ENCODE results near the gene KAT5.
A peak's percentile ranks its signal among the peaks of the same experiment; 100 is the strongest.

Gene KAT5

DNA sequence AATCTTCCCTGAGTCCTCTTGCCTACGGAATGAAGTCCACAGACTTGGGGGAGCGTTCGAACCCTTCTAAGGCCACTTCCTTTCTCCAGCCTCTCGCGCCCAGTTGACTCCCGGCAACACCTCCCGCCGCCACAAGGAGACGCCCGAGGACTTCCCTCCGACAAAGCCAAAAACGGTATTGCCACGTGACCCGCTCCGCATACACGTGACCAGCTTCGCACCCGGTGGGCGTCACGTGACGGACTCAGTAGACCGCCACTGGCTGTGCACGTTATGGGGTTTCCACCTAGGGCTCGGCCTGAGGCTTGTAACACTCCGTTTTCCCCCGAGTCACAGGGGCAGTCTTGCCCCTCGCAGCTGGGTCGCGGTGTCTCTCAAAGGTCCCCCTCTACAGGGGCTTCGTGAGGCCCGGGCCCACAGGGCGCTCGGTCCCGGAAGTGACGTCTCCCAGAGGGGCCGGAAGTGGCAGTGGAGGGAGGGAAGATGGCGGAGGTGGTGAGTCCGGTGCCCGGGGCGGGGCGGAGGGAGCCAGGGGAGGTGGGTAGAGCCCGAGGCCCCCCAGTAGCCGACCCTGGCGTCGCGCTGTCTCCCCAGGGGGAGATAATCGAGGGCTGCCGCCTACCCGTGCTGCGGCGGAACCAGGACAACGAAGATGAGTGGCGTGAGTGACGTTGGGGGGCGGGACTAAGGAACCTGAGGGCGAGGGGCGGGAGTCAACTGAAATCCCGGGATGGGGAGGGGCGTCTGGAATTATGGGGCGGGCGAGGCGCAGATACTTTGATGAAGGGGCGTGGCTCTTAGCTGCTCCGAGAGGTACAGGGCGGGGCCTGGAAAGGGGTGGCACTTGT, at the start of gene KAT5:
Gene KAT5 (plus strand): TSS at position 468 of the 848 bp plus-strand sequence. CDS start 16 bp downstream, at position 484.
- peak; percentile 97 for DNase-seq
- H3K4me1 Mint-ChIP-seq: peaks cover 23% of the 10 kb centered on the region
- H3K27ac Mint-ChIP-seq: peak within 1 kb of the TSS; percentile 99
- peaks cover 9% of the 10 kb centered on the region for H3K27me3 Mint-ChIP-seq (ENCODE audit: low read depth, poor library complexity)
- H3K4me3 Mint-ChIP-seq: peak within 1 kb of the TSS; percentile 89
- peaks cover 35% of the 10 kb centered on the region for H3K36me3 Mint-ChIP-seq (ENCODE audit: low read depth)
- peaks cover 17% of the 10 kb centered on the region for H3K9me3 Mint-ChIP-seq
- TF ChIP-seq, protein P1, sequence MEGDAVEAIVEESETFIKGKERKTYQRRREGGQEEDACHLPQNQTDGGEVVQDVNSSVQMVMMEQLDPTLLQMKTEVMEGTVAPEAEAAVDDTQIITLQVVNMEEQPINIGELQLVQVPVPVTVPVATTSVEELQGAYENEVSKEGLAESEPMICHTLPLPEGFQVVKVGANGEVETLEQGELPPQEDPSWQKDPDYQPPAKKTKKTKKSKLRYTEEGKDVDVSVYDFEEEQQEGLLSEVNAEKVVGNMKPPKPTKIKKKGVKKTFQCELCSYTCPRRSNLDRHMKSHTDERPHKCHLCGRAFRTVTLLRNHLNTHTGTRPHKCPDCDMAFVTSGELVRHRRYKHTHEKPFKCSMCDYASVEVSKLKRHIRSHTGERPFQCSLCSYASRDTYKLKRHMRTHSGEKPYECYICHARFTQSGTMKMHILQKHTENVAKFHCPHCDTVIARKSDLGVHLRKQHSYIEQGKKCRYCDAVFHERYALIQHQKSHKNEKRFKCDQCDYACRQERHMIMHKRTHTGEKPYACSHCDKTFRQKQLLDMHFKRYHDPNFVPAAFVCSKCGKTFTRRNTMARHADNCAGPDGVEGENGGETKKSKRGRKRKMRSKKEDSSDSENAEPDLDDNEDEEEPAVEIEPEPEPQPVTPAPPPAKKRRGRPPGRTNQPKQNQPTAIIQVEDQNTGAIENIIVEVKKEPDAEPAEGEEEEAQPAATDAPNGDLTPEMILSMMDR (IDR thresholded peaks at IDR 0.05): peak; percentile 98

DNA sequence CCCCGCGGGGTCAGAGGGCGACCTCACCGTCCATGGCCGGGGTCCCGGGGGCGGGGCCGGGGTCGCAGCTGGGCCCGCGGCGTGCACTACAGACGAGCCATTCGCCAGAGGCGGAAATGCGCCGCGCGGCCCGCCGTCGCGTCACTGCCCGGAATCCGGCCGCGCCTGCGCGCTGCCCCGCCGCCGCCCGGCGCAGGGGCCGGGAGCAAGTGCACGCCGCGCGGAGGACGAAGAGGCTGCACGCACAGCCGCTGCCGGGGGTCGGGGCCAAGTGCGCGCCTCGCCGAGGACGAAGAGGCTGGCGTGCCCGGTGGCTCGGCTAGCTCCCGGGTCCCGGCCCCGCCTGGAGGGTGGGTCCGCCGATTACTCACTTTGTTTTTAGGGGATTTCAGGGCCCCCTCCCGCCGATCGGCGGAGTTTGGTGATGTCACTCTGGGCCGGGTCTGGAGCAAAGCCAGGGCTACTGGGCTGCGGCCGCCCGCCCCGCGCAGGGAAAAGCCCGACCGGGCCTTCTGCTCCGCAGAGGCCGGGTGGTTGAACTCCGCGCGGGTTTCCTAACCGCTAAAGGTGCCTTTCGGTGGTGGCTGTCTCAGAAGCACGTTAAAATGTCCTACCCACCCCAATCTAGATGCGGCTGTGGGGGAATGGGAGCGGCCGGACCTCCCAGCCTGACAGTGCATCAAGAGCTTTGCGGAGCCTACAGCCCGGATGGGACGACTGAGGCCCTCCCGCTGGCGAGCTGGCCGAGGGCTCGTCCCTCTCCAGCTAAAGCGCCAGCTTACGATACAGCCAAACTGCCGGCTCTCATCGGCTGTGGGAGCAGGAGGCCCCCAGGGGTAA, 49.0 kb upstream of the KAT5 start, which contains the start of gene RELA:
Gene RELA (minus strand): TSS at position 118 of the 840 bp plus-strand sequence. CDS start 84 bp downstream, at position 34.
- peaks cover 13% of the 10 kb centered on the region for H3K4me1 Mint-ChIP-seq
- peak within 1 kb of the TSS; percentile 97 for H3K27ac Mint-ChIP-seq
- TF ChIP-seq, protein P1 (IDR thresholded peaks at IDR 0.05): no peak
- peaks cover 24% of the 10 kb centered on the region for H3K36me3 Mint-ChIP-seq (ENCODE audit: low read depth)
- H3K4me3 Mint-ChIP-seq: peak within 1 kb of the TSS; percentile 89
- no peaks in the 10 kb centered on the region for H3K9me3 Mint-ChIP-seq
- DNase-seq: peak; percentile 91
- peaks cover 15% of the 10 kb centered on the region for H3K27me3 Mint-ChIP-seq (ENCODE audit: low read depth, poor library complexity)

DNA sequence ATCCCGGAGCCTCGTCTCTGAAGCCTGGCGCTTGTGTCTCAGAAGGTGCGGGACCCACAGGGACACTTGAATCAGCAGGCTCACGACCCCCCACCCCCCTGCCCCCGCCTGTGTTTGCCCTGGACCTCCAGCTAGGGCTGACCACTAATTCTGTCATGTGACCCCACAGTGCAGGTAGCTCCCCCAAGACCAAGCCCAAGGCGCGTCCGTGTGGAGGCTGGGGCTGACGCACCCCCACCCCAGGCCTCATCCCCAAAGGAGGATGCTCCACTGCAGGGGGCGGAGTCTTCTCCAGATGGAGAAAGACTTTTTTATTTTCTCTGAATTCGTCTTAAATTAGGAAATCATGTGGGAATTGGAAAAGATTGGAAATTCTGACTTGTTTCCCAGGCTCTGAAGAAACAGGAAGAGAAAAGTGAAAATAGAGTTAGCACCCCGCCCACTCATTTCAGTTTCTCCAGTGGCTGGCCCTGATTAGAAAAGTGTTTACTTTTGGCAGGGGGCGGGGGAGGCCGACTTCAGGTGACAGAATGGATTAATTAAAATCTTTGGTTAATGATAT, 48.3 kb upstream of the KAT5 start:
- Mint-ChIP-seq H3K27me3 (ENCODE audit: low read depth, poor library complexity) (peaks cover 15% of the 10 kb centered on the region), H3K4me1 (peaks cover 13% of the 10 kb centered on the region), H3K9me3 (no peaks in the 10 kb centered on the region), H3K4me3 (peak overlapping the region; percentile 89), H3K27ac (peak overlapping the region; percentile 97), H3K36me3 (ENCODE audit: low read depth) (peaks cover 19% of the 10 kb centered on the region)
- DNase-seq: peak; percentile 44
- TF ChIP-seq, protein P1 (IDR thresholded peaks at IDR 0.05): no peak

DNA sequence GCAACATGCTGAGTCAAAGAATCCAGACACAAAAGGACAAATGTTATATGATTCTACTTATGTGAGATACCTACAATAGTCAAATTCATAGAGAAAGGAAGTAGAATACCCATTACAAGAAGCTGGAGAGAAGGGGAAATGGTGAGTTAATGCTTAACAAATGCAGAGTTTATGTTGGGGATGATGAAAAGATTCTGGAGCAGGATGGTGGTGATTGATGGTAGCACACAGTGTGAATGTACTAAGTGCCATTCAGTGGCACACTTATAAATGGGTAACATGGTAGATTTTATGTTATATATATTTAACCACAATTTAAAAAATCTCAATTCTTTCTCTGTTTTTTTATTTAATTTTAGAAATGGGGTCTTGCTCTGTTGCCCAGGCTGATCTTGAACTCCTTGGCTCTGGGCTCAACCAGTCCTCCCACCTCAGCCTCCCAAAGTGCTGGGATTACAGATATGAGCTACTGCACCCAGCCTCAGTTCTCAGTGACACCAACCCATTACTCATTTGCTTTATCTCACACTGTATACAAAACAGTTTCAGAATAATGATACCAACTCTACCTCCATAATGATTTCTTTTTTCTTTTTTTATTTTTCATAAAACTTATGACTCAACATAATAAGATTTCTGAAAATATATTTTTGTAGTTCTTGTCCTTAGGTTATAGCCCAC, 39.7 kb upstream of the KAT5 start:
- no peak overlapping the region for H3K27ac Mint-ChIP-seq
- H3K36me3 Mint-ChIP-seq (ENCODE audit: low read depth): no peaks in the 10 kb centered on the region
- H3K4me1 Mint-ChIP-seq: no peaks in the 10 kb centered on the region
- TF ChIP-seq, protein P1 (IDR thresholded peaks at IDR 0.05): no peak
- no peak overlapping the region for H3K4me3 Mint-ChIP-seq
- peaks cover 30% of the 10 kb centered on the region for H3K27me3 Mint-ChIP-seq (ENCODE audit: low read depth, poor library complexity)
- H3K9me3 Mint-ChIP-seq: peaks cover 4% of the 10 kb centered on the region
- no peak for DNase-seq

DNA sequence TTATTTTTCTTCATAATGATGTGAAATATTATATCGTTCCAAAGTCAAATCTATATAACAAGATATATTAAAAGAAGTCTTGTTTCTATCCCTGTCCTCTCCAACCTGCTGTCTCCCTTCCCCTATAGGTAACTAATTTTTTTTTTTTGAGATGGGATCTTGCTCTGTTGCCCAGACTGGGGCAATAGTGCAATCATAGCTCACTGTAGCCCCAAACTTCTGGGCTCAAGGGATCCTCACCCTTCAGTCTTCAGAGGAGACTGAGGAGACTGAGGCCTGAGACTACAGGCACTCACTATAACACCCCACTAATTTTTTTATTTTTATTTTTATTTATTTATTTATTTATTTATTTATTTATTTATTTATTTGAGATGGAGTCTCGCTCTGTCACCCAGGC, 39.1 kb upstream of the KAT5 start:
- no peak overlapping the region for H3K27ac Mint-ChIP-seq
- H3K9me3 Mint-ChIP-seq: peaks cover 4% of the 10 kb centered on the region
- no peaks in the 10 kb centered on the region for H3K36me3 Mint-ChIP-seq (ENCODE audit: low read depth)
- DNase-seq: no peak
- TF ChIP-seq, protein P1 (IDR thresholded peaks at IDR 0.05): no peak
- peaks cover 29% of the 10 kb centered on the region for H3K27me3 Mint-ChIP-seq (ENCODE audit: low read depth, poor library complexity)
- H3K4me3 Mint-ChIP-seq: no peak overlapping the region
- H3K4me1 Mint-ChIP-seq: no peaks in the 10 kb centered on the region
